ENCODE results near the gene ITPRIP. TPM values are rescaled to one million over a fixed set of nuclear protein-coding genes. Genes with fewer than 3 reads are reported as not detected.

The ITPRIP gene
- total RNA-seq, 2 donors from 2014 or later, result 4.7 to 7.9 TPM

- Histone ChIP-seq H3K27ac (no peak overlapping the region), H3K4me1 (peaks cover 27% of the 10 kb centered on the region), H3K9me3 (no peaks in the 10 kb centered on the region), H3K4me3 (no peak overlapping the region), H3K36me3 (replicated peaks in 1 of 2; ENCODE audit: insufficient read depth in 1 of 2, low read depth in 2 of 2) (no peaks in the 10 kb centered on the region), H3K27me3 (no peaks in the 10 kb centered on the region)
- intact Hi-C loops (cut with DNase I), result no loop called here
- no peak for ATAC-seq
- WGBS, 2 donors, result 33 to 43% methylated on average over 2 of the region's 2 CpGs
- TF ChIP-seq POLR2A (IDR thresholded peaks at IDR 0.05), result no peak
- TF ChIP-seq CTCF (IDR thresholded peaks at IDR 0.05), result no peak
- peak in 3 of 4 donors; percentile 51 to 64 (median 63) for DNase-seq
Observed at GRCh38 chr10:104277785-104278184, 60.5 kb downstream of the ITPRIP start.

- no peak for TF ChIP-seq POLR2A (IDR thresholded peaks at IDR 0.05)
- no peak for TF ChIP-seq CTCF (IDR thresholded peaks at IDR 0.05)
- Histone ChIP-seq H3K9me3 (no peaks in the 10 kb centered on the region), H3K4me1 (peaks cover 27% of the 10 kb centered on the region), H3K4me3 (no peak overlapping the region), H3K27ac (no peak overlapping the region), H3K36me3 (replicated peaks in 1 of 2; ENCODE audit: insufficient read depth in 1 of 2, low read depth in 2 of 2) (no peaks in the 10 kb centered on the region), H3K27me3 (no peaks in the 10 kb centered on the region)
- ATAC-seq (no peak), DNase-seq (no peak)
- intact Hi-C loops (cut with DNase I), result no loop called here
- 32 to 35% methylated on average over 1 of the region's 1 CpG for WGBS, 2 donors
Observed at GRCh38 chr10:104276192-104276591, 62.1 kb downstream of the ITPRIP start.

- Histone ChIP-seq H3K4me3 (peak overlapping the region; percentile 49 to 67), H3K4me1 (peaks cover 27% of the 10 kb centered on the region), H3K27ac (peak overlapping the region in 3 of 4 donors; percentile 59 to 68 (median 61)), H3K27me3 (no peaks in the 10 kb centered on the region), H3K9me3 (no peaks in the 10 kb centered on the region), H3K36me3 (replicated peaks in 1 of 2; ENCODE audit: insufficient read depth in 1 of 2, low read depth in 2 of 2) (no peaks in the 10 kb centered on the region)
- 6 to 8% methylated on average over 17 to 41 of the region's 42 CpGs for WGBS, 2 donors
- TF ChIP-seq CTCF (IDR thresholded peaks at IDR 0.05) (peak; percentile 82 to 97 (median 89)), POLR2A (IDR thresholded peaks at IDR 0.05) (peak in 2 of 3 donors; percentile 42 to 45)
- peak; percentile 96 for ATAC-seq
- DNase-seq, result peak; percentile 59 to 74 (median 70)
- intact Hi-C loops (cut with DNase I), result no loop called here
Observed at GRCh38 chr10:104274762-104275721, 63.2 kb downstream of the ITPRIP start.

- intact Hi-C loops (cut with DNase I), result no loop called here
- Histone ChIP-seq H3K27ac (peak overlapping the region in 3 of 4 donors; percentile 59 to 68 (median 61)), H3K36me3 (replicated peaks in 1 of 2; ENCODE audit: insufficient read depth in 1 of 2, low read depth in 2 of 2) (no peaks in the 10 kb centered on the region), H3K4me3 (no peak overlapping the region), H3K4me1 (peaks cover 27% of the 10 kb centered on the region), H3K27me3 (no peaks in the 10 kb centered on the region), H3K9me3 (no peaks in the 10 kb centered on the region)
- ATAC-seq (no peak), DNase-seq (no peak)
- WGBS, 2 donors, result 41 to 52% methylated on average over 4 of the region's 4 CpGs
- no peak for TF ChIP-seq POLR2A (IDR thresholded peaks at IDR 0.05)
- TF ChIP-seq CTCF (IDR thresholded peaks at IDR 0.05), result no peak
Observed at GRCh38 chr10:104273899-104274575, 64.2 kb downstream of the ITPRIP start.

All from body of pancreas (tissue), 4 donors.